HG02840 (cell line): ENCODE results near the gene NTMT1.

ENCODE experiments used
- ATAC-seq: cut with Tn5 transposase; IDR thresholded peaks from one replicate; pipeline ENCODE4 v1.9.1; 2021; ENCODE audit warnings: mild to moderate bottlenecking, moderate library complexity, moderate number of reproducible peaks; ENCODE audit not compliant: unreplicated experiment, low FRiP score

Gene NTMT1

GRCh38 chr9:129613520-129614175 is 12.3 kb upstream of the NTMT1 start:
- ATAC-seq, result no peak

DNA sequence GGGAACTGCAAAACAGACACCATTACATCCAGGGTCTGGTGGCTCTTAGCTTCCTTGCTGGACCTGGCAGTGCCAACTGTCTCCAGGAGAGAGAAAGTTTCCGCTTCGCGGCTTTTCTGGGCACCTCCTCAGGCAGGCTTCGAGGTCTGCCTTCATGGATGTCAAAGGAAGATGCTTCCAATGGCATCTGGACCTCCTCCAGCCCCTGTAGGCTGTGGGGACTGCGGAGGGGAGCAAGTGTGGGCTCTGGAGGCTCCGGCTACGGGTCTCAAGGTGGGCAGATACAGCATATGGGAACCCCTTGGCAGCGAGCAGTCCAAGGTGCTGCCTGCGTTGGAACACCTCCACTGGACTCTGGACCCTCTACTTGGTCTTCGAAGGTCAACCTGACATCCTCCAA is 11.0 kb upstream of the NTMT1 start:
- ATAC-seq, result no peak

DNA sequence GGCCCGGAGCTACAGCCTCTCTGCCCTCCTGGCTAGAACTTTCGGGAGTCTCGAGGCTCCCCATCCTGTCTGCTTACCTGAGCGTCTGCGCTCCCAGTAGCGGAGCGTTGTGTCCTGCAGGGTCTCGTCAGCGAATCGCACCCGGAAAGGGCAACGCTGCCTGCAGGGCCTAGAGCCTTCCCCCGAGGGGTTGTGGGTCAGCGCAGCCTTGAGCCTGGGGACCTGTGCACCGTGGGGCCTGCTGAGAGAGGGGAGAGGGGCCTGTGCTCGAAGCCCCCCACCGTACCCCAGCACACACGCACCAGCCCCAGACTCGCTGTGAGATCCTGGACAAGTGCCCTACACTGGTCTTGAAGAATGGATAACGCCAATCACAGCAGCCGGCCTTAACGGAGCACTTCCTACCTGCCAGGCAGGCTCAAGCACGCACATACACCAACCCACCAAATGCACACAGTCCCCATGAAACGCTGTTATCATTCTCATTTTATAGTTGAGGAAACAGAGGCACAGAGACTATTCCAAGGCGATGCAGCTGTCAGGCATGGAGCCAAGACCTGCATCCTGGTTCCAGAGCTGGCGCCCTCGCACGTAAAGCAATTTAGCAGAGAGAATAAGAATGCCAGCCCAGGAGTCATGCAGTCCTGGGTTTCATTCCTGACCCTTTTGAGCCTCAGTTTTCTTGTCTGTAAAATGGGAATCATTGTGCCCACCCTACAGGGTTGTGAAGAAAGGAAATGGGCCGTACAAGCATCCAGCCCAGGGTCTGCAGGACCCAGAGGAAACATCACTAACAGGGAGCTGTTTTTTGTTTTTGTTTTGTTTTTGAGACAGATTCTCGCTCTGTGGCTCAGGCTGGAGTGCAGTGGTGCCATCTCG is 10.3 kb upstream of the NTMT1 start:
- no peak for ATAC-seq

- ATAC-seq, result no peak
These were observed 8.8 kb upstream of the NTMT1 start for GRCh38 chr9:129617167-129617566.

- no peak for ATAC-seq
These were observed 5.9 kb upstream of the NTMT1 start for GRCh38 chr9:129619787-129620668.

DNA sequence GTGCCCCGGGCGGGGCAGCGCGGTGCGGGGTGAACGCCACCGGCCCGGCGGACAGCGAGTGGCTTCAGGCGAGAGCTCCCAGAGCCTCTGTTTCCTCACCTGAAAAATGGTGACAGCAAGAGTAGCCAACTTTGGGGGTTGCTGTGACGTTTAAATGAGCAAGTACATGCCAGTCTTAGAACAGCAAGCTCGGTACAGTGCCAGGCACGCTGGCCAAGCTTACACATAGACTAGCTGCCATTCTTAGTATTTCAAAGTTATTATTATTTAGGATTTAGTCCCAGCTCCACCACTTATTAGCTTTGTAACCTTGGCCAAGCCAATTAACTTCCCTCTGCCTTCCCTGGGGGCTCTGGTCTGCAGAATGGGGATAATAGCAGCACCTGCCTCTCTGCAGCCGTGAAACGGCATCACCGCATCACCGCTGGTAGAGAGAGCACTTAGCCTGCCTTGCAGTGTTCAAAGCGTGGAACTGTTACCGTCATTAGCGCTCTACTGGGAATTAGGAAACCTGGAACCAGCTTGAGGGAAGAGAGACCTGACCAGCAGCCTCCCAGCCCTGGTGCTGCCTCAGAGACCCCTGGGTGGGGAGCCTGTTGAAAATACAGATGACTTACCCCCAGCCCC is 5.2 kb upstream of the NTMT1 start, which contains the start of gene C9orf50:
C9orf50 (minus strand) TSS at position 433 of the 627 bp plus-strand sequence. CDS start 527 bp downstream, outside the sequence.
- ATAC-seq, result no peak

GRCh38 chr9:129623331-129623730 is 2.6 kb upstream of the NTMT1 start:
- ATAC-seq, result no peak

DNA sequence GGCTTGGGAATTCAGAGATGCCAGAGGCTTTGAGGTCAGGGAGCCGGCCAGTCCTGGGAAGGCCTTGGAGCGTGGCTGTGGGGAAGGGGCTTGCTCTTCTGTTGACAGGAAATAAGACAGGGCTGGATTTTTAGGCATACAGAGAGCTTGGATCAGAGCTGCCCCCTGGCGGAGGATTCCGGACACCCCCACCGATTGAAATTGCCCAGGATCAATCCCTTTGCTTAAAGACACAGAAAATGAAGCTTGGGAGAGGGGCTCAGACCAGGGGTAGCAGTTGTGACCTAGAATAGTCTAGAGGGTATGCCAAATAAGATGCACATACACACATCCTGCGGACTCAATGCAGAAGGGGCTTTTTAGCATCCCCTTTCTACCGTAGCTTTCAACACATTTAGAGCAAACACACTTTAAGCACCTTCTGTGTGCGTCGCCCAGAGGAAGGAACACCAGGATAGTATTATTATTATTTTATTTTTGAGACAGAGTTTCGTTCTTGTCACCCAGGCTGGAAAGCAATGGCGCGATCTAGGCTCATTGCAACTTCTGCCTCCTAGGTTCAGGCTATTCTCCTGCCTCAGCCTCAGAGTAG is 1.7 kb upstream of the NTMT1 start:
- ATAC-seq, result no peak

DNA sequence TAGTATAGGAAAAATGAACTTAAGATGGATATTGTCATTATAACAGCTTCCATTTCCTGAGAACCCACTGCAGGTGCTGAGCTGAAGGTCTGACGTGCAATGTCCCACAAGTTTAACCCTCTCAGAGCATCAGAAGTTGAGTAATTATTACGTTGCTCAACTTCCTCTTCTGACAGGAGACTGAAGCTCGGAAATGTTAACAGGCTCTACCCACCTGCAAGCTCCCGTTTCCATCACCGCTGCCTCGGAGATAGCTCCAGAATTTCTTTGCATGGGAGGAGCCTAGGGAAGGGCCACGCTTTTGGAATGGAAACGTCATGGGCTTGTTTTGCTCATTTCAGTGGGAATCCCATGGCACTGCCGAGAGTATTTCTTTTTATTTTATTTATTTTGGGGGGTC is 1.0 kb upstream of the NTMT1 start:
- ATAC-seq, result no peak

DNA sequence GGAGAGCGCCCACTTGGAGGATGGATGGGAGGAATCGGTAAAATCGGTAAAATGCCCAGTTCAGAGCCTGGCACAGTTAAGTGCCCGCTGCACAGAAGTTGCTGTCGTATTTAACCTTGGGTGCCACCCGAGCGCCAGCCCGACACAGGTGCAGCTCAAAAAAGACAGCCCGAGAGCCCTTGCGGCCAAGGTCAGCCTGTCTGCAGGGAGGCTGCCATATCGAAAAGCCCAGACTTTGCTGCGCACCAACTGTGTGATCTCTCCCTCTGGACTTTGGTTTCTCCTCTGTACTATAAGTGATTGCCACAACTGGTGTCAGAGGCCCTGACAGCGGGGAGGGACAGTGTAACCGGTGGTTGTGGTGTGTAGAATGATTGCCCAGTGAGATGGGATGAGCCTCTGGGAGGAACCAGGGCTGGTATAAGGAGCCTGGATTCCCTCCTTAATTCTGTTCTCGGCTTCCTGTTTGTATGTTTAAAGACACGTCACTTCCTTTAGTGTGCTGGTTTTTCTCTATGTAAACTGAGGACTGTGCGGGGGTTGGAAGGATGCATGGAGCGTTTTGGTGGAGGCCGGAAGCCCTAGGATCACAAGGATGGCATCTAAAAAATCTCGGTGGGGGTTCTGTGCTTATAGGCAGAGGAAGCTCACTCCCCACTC is 792 bp downstream of the NTMT1 start:
- ATAC-seq, result peak; percentile 13

DNA sequence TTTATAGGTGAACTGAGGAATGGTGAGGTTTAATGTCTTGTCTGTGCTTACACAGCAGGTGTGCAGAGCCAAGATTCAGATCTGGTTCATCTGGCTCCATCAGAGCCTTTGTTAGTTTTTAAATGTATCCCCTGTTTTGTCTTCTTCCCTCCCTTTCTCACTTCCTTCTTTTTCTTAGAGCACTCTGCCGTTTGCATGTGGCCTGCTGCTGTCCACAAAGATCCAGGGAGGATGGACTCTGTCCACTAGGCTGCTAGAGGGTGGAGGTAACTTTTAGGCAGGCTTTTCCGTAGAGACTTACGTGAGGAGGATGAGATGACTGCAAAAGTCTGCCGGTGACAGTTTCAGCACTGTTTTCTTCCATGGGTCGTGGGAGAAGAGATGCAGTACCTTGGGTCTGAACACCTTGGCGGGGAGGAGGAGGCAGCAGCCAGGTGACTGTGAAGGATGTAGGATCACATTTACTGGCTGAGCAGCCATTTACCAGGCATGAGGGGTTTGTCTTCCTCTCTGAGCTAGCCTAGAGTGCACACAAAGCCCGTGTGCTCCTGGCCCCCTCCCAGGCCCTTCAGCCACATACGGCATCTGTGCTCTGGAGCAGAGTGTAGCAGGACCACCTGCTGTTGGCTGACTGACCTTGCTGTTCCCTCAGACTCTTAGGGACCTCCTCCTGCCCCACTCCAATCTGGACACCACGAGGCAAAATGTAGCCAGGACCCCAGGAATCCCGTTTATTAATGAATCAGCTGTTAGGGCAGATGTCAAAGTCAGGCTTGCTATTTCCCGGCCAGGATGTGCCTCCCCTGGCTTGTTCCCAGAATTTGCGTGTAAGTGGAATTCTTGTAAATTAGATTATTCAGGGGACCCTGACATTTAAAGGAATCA is 1.8 kb downstream of the NTMT1 start:
- no peak for ATAC-seq

- ATAC-seq, result no peak
These were observed 2.7 kb downstream of the NTMT1 start for GRCh38 chr9:129628709-129629108.

DNA sequence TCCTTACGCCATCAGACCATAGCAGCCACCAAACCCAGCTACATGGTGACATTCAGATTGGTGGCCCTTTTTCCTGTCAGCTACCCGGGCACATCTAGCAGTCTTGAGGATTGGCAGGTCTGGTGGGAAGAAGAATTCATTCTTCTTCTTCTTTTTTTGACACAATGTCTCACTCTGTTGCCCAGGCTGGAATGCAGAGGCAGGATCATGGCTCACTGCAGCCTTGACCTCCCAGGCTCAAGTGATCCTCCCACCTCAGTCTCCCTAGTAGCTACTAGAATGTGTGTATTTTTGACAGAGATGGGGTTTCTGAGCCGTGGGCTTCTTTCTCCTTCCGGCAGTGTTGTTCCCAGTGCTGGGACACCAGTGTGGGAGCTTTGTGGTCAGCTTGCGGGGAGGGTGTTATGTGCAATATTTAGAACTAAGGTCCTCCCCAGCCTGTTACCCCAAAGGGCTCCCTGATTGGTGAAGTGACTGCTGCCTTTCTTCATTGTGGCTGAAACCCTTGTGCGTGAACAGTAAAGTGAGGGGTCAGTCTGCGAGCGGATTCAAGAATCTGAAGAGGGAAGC is 3.4 kb downstream of the NTMT1 start:
- no peak for ATAC-seq

DNA sequence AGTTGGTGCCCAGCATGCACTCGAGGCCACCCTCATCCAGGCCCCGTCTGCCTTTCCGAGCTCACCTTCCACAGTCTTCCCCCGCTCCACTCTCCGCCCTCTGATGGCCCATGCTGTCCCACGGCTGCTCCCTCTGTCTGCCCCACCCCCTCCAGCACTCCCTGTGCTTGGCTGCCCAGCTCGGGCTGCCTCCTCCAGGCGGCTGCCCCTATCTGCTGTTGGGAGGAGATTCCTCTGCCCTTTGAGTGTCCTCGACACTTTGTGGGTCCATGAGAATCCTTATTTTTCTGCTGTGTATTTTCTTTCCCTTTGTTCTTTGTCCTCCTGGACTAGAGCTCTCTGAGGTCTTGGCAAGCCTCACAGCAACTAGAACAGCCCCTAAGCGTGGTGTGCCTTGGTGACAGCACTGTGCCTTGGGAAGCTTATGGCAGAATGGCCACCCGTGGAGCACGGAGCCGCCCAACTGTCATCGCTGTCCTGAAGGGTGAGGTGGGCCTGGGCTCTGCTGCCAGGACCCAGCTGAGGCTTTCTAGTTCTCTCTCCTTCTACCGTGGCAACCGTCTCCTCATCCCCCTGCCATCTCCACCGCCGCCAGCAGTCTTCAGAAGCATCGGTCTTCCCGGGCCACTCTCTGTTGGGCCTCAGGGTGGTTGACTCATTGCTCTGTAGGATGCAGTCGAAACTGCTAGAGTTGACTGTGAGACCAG is 5.2 kb downstream of the NTMT1 start:
- ATAC-seq, result no peak

DNA sequence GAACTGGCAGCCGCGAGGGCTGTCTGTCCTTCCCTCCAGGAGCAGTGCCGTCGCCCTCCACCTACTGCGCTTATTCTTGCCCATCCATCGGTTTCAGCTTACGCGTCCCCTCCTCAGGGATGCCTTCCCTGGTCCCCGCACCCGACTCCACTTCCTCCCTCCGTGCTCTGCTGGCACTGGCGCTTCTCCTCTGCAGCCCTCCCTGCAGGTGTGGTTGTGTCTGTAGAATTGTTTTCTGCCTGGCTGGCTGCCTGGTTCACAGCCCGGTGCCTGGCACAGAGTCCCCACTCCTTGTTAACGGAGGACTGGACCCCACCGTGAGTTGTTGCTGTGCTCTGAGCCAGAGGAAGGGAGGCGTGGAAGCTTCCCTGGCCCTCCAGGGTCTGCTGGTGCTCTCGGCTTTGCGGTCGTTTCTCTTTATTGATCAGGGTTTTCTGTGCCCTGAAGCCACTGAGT is 5.7 kb downstream of the NTMT1 start:
- no peak for ATAC-seq

DNA sequence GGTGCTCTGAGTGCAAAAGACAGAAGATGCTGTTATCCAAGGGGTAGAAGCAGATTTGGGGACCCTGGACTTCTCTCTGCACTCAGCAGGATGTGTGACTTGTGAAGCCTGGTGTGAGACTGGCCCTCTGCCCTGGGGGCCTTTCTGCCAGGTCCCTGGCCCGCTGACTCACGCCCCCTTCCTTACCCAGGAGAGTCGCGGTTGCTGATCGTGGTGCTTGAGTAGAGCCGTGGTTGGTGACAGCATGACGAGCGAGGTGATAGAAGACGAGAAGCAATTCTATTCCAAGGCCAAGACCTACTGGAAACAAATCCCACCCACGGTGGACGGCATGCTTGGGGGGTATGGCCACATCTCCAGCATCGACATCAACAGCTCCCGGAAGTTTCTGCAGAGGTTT is 6.5 kb downstream of the NTMT1 start:
- no peak for ATAC-seq

DNA sequence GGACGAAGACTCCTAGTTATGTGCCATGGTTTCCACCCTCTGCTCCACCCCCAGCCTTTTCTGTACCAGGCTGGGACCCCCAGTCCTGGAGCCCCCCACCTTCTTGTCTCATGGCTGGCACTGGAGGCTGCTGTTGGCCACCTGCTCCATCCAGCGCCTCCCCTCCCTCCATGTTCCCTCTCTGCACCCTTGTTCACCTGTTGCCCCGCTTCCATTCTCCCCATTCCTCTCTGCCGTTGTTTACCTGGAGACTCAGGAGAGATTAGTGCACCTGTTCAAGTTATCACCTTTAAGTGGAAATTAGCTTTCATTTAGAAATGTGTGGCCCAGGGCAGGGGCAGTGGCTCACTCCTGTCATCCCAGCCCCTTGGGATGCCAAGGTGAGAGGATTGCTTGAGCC is 7.2 kb downstream of the NTMT1 start:
- ATAC-seq, result no peak

DNA sequence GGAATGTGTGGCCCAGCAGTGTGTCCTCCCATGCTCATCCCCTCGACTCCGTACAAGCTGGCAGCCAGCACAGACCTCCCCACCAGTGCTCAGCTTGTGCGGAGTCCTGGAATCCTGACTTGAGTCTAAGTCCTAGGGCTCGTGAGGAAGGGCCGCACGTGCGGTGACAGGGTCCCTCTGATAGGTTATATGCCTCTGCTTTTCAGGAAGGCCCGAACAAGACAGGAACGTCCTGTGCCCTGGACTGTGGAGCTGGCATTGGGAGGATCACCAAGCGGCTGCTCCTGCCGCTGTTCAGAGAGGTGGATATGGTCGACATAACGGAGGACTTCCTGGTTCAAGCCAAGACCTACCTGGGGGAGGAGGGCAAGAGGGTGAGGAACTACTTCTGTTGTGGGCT is 7.9 kb downstream of the NTMT1 start:
- no peak for ATAC-seq
